ENCODE measurements around the gene SLC35F1. TPM values are rescaled to one million over a fixed set of nuclear protein-coding genes. Genes with fewer than 3 reads are reported as not detected.

The SLC35F1 gene
- total and polyA plus RNA-seq, 8 donors, result 0.18 to 4.0 (median 3.4) TPM

DNA sequence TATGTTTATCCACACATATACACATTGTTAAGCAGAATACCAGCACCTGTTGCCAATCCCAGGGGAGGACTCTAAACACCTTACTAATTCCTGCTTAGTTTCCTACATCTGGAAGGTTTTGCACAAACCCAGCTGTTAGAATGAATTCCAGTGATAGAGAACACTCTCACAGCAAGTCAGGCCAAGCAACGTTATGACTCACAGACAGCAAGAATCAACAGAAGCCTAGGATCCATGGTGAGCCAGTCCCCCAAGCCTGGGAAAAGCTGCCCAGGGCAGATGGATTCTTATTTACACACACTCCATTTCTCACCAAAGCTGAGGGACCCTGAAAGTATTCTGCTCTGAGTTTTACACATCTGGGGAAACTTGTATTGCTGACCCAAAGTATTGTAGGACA, 291.7 kb downstream of the SLC35F1 start:
- Histone ChIP-seq H3K4me1 (no peaks in the 10 kb centered on the region), H3K9me3 (no peaks in the 10 kb centered on the region), H3K36me3 (no peaks in the 10 kb centered on the region), H3K4me3 (no peak overlapping the region), H3K27ac (no peak overlapping the region), H3K27me3 (no peaks in the 10 kb centered on the region)
- intact Hi-C loops (cut with DNase I), result no loop called here
- peak; percentile 54 for ATAC-seq
- no peak for DNase-seq
- TF ChIP-seq, protein P1, sequence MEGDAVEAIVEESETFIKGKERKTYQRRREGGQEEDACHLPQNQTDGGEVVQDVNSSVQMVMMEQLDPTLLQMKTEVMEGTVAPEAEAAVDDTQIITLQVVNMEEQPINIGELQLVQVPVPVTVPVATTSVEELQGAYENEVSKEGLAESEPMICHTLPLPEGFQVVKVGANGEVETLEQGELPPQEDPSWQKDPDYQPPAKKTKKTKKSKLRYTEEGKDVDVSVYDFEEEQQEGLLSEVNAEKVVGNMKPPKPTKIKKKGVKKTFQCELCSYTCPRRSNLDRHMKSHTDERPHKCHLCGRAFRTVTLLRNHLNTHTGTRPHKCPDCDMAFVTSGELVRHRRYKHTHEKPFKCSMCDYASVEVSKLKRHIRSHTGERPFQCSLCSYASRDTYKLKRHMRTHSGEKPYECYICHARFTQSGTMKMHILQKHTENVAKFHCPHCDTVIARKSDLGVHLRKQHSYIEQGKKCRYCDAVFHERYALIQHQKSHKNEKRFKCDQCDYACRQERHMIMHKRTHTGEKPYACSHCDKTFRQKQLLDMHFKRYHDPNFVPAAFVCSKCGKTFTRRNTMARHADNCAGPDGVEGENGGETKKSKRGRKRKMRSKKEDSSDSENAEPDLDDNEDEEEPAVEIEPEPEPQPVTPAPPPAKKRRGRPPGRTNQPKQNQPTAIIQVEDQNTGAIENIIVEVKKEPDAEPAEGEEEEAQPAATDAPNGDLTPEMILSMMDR (IDR thresholded peaks at IDR 0.05), result no peak

DNA sequence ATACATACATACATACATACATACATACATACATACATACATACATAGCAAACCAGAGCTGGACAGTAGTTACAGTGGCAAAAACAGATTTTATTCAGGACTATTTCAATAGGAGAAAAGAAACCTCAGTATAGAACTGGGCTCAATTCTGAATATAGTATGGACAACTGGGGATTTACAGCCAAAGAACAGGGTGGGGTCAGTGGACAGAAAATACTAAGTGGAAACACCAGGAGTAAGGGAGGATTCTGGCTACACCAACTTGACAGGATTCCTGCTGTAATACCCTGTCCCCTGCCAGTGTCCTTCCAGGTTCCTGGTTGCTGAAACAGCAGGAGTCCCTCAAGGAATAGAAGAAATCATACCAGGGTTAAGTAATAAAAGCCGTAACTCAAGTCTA, 293.1 kb downstream of the SLC35F1 start:
- TF ChIP-seq, protein P1 (IDR thresholded peaks at IDR 0.05), result no peak
- H3K9me3 ChIP-seq, result no peaks in the 10 kb centered on the region
- intact Hi-C loops (cut with DNase I), result no loop called here
- H3K27me3 ChIP-seq, result no peaks in the 10 kb centered on the region
- H3K4me1 ChIP-seq, result no peaks in the 10 kb centered on the region
- H3K36me3 ChIP-seq, result no peaks in the 10 kb centered on the region
- no peak overlapping the region for H3K27ac ChIP-seq
- ATAC-seq (no peak), DNase-seq (no peak)
- no peak overlapping the region for H3K4me3 ChIP-seq

DNA sequence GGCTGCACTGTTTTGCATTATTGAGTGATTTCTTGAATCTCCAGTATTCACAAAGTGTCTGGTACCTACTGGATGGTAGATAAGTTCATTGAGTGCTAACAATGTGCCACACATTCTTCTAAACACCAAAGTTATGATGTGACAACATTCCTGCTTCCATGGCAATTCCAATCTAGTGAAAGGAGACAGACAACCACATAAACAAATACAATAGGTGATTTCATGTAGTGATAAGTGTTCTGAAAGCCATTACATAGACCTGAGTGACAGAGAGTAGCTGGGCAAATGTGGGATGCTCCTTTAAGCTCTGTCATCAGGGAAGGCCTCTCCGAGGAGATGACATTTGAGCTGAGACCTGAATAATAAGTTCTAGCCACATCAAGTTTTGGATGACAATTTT, 295.5 kb downstream of the SLC35F1 start:
- ATAC-seq, result no peak
- Histone ChIP-seq H3K36me3 (no peaks in the 10 kb centered on the region), H3K9me3 (no peaks in the 10 kb centered on the region), H3K27me3 (no peaks in the 10 kb centered on the region), H3K27ac (no peak overlapping the region), H3K4me3 (no peak overlapping the region), H3K4me1 (no peaks in the 10 kb centered on the region)
- DNase-seq, result no peak
- intact Hi-C loops (cut with DNase I), result no loop called here
- TF ChIP-seq, protein P1 (IDR thresholded peaks at IDR 0.05), result no peak

DNA sequence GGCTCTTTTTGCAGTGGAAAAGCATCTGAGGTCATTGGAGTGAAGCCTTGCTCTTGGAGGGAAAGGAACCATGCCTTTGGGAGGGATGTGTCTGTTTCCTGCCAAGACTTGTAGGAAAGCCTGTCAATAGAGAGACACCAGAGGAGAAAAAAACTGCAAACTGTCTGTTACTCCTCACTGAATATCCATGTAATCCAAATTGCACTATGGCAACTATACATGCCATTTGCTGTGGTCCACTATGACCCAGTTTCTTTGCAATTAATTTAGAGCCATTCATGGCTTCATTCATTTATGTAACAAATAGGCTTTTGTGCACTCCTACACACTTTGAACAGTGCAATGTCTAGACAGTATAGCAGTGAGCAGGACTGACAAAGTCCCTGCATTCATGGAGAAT, 296.5 kb downstream of the SLC35F1 start:
- H3K4me1 ChIP-seq, result no peaks in the 10 kb centered on the region
- no peak for ATAC-seq
- intact Hi-C loops (cut with DNase I), result no loop called here
- no peak overlapping the region for H3K4me3 ChIP-seq
- H3K9me3 ChIP-seq, result no peaks in the 10 kb centered on the region
- H3K27ac ChIP-seq, result no peak overlapping the region
- H3K27me3 ChIP-seq, result no peaks in the 10 kb centered on the region
- no peaks in the 10 kb centered on the region for H3K36me3 ChIP-seq
- TF ChIP-seq, protein P1 (IDR thresholded peaks at IDR 0.05), result no peak
- no peak for DNase-seq

DNA sequence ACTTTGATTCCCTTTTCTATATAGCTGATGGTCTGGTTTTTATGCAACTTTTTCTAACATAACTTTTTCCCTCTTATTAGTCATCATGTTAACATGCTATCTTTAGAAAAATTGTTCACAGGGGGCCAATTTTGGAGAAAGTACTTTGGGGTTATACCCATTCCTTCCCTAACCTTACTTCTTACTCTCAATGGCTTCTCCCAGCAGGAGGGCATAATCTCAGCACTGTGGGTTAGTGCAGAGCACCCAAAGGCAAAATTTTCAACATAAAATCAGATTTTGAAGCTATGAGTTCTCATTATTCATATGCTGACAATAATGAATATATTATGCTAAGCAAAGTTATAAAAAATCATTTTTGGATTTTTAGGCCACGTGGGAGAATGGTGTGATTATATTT, 299.2 kb downstream of the SLC35F1 start:
- intact Hi-C loops (cut with DNase I), result no loop called here
- no peaks in the 10 kb centered on the region for H3K27me3 ChIP-seq
- ATAC-seq (no peak), DNase-seq (no peak)
- H3K9me3 ChIP-seq, result no peaks in the 10 kb centered on the region
- no peaks in the 10 kb centered on the region for H3K4me1 ChIP-seq
- TF ChIP-seq, protein P1 (IDR thresholded peaks at IDR 0.05), result no peak
- H3K36me3 ChIP-seq, result no peaks in the 10 kb centered on the region
- no peak overlapping the region for H3K27ac ChIP-seq
- H3K4me3 ChIP-seq, result no peak overlapping the region
